GM12878 (cell line): ENCODE data around the gene CAMK1. TPM values are rescaled to one million over a fixed set of nuclear protein-coding genes. Genes with fewer than 3 reads are reported as not detected.

ENCODE experiments used
- BHLHE40 ChIP-seq, 2 experiments: fragments of 450-650 bp in 1 of 2; IDR thresholded peaks; 2 replicates each; pipeline ENCODE4 v1.6.1; 2011 to 2017; ENCODE audit warnings: low read depth in 2 of 2, borderline replicate concordance in 1 of 2, improper control_type of control experiment in 1 of 2, low read length in 1 of 2, mild to moderate bottlenecking in 1 of 2
- CHD1 ChIP-seq: IDR thresholded peaks from 2 replicates; pipeline ENCODE4 v1.6.1; 2012; ENCODE audit warnings: low read depth, low read length, improper control_type of control experiment
- CHD2 ChIP-seq: IDR thresholded peaks from 2 replicates; pipeline ENCODE4 v1.6.1; 2011; ENCODE audit warnings: low read depth, low read length, improper control_type of control experiment, borderline replicate concordance
- NR2F1 ChIP-seq: fragments of 450-650 bp; conservative IDR thresholded peaks from 2 replicates; pipeline ENCODE4 v1.6.1; 2017; ENCODE audit warnings: mild to moderate bottlenecking
- PAX8 ChIP-seq: fragments of 450-650 bp; IDR thresholded peaks from 2 replicates; pipeline ENCODE4 v1.6.1; 2017; ENCODE audit warnings: mild to moderate bottlenecking, moderate library complexity
- SMARCA5 ChIP-seq: fragments of 450-650 bp; IDR thresholded peaks from 2 replicates; pipeline ENCODE4 v1.6.1; 2017; ENCODE audit warnings: mild to moderate bottlenecking
- SUZ12 ChIP-seq: fragments of 200-600 bp; sonication (generic); IDR thresholded peaks from one replicate; pipeline ENCODE4 v1.6.1; 2018; ENCODE audit warnings: antibody characterized with exemption, mild to moderate bottlenecking; ENCODE audit not compliant: unreplicated experiment
- ZNF384 ChIP-seq: IDR thresholded peaks from 2 replicates; pipeline ENCODE4 v1.6.1; 2012; ENCODE audit warnings: low read depth, mild to moderate bottlenecking, low read length, improper control_type of control experiment, borderline replicate concordance
- polyA plus RNA-seq, 11 experiments: library from polyadenylated mRNA; depleted of rRNA in 4 of 11; unstranded in 6 of 11; stranded (reverse) in 5 of 11; fragments of >200 nt; fragmentation: Nextera tagmentation in 4 of 11; fragmentation: Illumina TruSeq in 1 of 11; extraction: Ambion mirVana in 4 of 11; extraction: Trizol in 1 of 11; gene quantifications; 1 replicate in 1 of 11; 2 replicates in 10 of 11; pipeline versions ENCODE4 v1.2.1 to v1.2.3, GENCODE V29; 2011 to 2016; ENCODE audit warnings: inconsistent platforms in 2 of 11, missing spikeins in 2 of 11, low read depth in 1 of 11
- total RNA-seq, 4 experiments: library from RNA; depleted of rRNA in 3 of 4; stranded (reverse); fragments of >200 nt in 3 of 4; fragmentation: Illumina TruSeq in 1 of 4; extraction: Trizol in 1 of 4; gene quantifications; 2 replicates each; pipeline versions ENCODE4 v1.2.1 to v1.2.3, GENCODE V29; 2013 to 2021
- TF ChIP-seq, protein P1 (sequence below): IDR thresholded peaks from 2 replicates; pipeline ENCODE4 v1.6.1; 2011; ENCODE audit warnings: borderline replicate concordance, low read depth, mild to moderate bottlenecking, moderate library complexity, mixed read lengths, low read length; ENCODE audit not compliant: insufficient read depth; ENCODE audit errors: extremely low read length
- TF ChIP-seq, protein P2 (sequence below): IDR thresholded peaks from 2 replicates; pipeline ENCODE4 v1.6.1; 2012; ENCODE audit warnings: low read length, inconsistent platforms

CAMK1 gene
- total and polyA plus RNA-seq, 10 of the 15 experiments (the other 5 are each of a cell fraction or from before 2014, with no cell fraction given): 0.24 to 2.1 (median 0.51) TPM; not detected in 2

DNA sequence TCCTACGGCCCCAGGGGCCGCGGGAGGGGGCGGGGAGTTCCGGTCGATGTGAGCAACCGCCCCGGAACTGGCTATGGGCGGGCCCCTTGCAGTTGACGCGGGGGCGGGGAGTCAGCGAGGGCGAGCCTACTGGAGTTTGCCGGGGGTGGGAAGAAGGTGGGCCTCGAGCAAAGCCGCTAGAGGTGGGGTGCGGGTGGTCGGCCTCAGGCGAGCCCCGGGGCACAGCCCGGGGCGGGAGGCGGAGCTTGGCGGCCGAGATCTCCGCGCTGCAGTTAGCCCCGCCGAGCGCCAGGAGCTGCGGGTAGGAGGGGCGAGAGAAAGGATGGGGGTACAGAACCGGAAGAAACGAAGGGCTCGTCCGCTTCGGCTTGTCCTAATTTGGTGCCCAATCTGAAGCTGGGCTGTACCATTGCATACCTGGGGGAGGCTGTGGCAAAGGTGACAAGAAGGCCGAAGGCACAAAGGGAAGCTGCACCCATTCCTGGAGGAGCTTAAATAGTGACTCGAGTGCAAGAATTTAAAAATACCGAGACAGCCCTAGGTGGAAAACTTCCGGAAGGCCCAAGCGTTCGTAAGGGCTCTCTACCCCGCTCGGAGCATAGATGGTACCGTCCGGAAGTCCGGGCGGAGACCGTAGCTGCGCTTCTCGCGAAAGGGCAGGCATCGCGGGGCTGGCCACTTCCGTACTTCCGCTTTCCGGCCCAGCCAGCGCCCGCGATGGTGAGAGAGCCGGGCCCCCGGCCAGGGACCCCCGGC is 22.8 kb upstream of the CAMK1 start, which contains the start of the genes ARPC4 and TADA3 (continued):
- no peak for TF ChIP-seq SMARCA5
- TF ChIP-seq ZNF384: no peak
- TF ChIP-seq SUZ12: no peak
- TF ChIP-seq PAX8: no peak
- TF ChIP-seq, protein P1, sequence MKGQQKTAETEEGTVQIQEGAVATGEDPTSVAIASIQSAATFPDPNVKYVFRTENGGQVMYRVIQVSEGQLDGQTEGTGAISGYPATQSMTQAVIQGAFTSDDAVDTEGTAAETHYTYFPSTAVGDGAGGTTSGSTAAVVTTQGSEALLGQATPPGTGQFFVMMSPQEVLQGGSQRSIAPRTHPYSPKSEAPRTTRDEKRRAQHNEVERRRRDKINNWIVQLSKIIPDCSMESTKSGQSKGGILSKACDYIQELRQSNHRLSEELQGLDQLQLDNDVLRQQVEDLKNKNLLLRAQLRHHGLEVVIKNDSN: no peak
- TF ChIP-seq CHD2: peak; percentile 99
- TF ChIP-seq BHLHE40 (IDR thresholded peaks at IDR 0.05; ENCODE audit: borderline replicate concordance in 1 of 2, low read depth in 2 of 2, low read length in 1 of 2): peak; percentile 98
- TF ChIP-seq CHD1: peak; percentile 98
- TF ChIP-seq, protein P2, sequence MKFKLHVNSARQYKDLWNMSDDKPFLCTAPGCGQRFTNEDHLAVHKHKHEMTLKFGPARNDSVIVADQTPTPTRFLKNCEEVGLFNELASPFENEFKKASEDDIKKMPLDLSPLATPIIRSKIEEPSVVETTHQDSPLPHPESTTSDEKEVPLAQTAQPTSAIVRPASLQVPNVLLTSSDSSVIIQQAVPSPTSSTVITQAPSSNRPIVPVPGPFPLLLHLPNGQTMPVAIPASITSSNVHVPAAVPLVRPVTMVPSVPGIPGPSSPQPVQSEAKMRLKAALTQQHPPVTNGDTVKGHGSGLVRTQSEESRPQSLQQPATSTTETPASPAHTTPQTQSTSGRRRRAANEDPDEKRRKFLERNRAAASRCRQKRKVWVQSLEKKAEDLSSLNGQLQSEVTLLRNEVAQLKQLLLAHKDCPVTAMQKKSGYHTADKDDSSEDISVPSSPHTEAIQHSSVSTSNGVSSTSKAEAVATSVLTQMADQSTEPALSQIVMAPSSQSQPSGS: no peak
- TF ChIP-seq NR2F1: peak; percentile 61
